ENCODE measurements around the gene HEBP2.
"Not testable (repeated sequence)": the region's sequence is repeated elsewhere in the genome, so short reads cannot be mapped to it uniquely, and the experiment has no call there.

Gene HEBP2, protein sequence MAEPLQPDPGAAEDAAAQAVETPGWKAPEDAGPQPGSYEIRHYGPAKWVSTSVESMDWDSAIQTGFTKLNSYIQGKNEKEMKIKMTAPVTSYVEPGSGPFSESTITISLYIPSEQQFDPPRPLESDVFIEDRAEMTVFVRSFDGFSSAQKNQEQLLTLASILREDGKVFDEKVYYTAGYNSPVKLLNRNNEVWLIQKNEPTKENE

DNA sequence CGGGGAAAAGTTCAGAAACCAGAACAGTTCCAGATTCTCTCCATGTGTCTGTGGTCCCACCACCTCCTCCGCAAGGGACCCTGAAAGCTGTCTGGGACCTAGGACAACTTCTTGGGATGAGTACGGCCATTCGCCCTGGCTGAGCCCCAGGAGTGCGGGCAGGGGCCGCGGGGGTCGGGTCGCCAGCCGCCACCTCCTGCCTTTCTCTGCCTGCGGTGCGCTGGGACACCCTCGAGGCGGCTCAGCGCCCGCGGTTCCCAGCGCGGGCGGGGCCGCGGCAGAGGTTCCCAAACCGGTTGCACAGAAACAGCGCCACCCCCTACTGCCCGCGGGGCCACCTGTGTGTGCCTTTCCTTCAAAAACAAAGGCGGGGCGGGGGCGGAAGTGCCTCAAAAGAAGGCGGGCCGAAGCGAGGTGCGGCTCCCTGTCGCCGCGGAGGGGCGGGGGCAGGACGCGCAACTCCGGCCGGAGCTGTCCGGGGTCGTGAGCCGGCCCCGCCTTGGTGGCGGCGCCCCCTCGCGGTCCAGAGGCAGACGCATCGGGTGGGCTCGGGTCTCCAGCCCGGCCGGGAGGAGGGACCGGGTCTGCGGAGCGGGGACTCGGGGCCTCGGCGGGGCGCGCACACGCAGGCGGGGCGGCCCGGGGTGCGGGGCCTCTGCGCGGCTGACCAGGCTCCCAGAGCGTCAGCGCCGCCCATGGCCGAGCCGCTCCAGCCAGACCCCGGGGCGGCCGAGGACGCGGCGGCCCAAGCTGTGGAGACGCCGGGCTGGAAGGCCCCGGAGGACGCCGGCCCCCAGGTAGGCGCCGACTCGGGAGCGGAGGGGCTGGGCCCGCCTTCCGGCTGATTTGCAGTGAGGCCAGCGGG, at the start of gene HEBP2:
Gene HEBP2 (plus strand): TSS at position 423 of the 865 bp plus-strand sequence. CDS start 273 bp downstream, at position 696.
- peak; percentile 85 for DNase-seq

DNA sequence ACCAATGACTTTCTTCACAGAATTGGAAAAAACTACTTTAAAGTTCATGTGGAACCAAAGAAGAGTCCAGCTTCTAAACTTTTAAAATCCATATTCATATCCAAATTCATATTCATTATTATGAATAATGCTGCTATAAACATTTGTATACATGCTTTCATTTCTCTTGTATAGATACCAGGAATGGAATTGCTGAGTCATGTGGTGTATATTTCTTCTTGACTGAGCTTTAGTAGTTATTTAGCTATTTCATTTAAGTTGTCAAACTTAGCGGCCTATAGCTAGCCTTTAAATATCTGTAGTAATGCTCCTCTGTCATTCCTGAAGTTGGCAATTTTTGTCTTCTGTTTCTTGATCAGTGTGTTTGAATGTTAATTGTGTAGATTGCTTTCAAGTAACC, 46.1 kb upstream of the HEBP2 start:
- no peak for DNase-seq

DNA sequence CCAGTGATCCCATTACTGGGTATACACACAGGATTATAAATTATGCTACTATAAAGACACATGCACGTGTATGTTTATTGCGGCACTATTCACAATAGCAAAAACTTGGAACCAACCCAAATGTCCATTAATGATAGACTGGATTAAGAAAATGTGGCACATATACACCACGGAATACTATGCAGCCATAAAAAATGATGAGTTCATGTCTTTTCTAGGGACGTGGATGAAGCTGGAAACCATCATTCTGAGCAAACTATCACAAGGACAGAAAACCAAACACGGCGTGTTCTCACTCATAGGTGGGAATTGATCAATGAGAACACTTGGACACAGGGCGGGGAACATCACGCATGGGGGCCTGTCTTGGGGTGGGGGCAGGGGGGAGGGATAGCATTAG, 35.3 kb upstream of the HEBP2 start:
- DNase-seq = not testable (repeated sequence)

DNA sequence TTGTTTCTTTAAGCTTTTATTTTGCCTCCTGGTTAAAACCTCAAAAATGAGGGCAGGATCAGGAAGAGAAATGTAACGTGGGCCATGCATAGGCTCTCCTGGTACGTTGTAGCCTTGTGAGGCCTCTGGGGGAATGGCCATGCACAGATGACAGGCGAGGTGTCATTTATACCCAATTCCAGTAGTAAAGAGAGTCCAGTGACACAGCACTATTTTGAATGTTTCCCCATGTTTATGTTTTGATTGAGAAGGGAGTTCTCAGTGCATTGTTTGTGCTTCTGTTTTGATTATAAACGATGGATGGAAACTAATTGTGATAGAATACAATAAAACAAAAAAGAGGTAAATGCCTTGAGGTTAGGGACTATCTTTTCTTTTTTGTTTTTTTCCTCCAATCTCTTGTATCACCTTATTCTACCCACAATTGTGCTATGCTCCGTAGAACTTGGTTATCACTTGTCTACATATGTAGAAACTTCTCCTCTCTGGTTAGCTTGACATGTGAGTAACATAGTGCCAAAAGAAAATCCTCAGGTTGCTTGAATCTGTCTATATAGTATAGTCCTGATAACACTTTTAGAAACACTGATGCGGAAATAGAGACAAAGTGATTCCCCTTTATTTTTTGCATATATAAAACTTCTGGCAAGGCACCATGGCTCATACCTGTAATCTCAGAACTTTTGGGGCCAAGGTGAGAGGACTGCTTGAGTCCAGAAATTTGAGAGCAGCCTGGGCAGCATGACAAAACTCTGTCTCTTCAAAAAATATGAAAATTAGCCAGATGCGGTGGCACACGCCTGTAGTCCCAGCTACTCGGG, 33.2 kb upstream of the HEBP2 start:
- DNase-seq = no peak

DNA sequence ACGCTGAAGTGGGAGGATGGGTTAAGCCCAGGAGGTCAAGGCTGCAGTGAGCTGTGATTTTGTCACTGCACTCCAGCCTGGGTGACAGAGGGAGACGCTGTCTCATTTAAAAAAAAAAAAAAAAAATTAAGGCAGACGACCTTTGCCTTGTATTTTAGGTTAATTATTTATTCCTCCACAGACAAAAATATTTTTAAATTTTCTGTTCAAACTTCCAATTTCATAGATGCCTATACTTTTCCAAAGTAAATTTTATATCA, 32.6 kb upstream of the HEBP2 start:
- DNase-seq = no peak

DNA sequence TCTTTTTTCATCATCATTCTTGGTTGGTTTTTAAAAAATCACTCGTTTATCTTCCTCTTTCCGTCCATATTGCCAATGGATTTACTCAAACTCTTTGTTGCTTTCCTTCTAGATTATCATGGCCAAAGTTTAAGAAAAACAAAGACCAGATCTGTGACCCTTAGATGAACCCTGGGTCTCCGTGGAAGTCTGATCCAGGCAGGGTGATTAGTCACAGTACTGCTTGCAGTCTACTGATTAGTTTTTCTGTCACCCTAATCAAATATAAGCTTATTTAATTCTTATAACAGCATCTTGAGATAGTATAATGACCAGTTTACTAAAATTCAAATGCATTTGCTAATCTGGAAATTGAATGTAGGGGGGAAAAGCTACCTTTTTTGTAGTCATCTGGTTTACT, 32.3 kb upstream of the HEBP2 start:
- DNase-seq = no peak

DNA sequence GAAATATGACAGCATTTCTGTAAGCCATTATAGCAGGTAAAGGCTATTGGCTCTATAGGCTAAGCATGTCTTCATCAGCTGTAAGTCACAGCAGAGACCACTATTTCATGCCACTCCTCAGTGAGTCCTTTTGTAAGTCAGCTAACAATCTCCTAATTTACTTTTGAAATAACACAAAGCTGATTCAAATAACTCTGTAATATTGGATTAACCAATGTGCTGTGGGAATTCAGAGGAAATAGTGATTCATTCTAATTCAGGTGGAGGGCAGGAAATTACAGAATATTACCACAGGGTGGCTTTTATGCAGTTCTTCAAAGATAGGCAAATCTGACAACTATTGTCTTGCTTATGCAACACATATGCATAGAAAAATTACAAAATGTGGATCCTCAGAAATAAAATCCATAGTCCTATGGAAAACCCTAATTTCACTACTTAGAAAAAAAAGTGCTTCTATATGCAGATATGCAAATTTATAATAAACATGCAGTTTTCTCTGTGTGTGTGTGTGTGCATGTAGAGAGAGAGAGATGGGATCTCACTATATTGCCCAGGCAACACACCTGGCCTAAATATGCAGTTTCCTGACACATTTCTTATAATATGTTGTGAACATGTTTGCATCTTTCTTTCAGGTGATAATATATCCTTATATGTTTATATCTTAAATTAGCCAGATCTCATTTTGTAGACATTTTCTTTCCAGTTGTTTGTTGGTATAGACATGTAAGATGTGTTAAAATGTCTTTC, 31.1 kb upstream of the HEBP2 start:
- DNase-seq = no peak

DNA sequence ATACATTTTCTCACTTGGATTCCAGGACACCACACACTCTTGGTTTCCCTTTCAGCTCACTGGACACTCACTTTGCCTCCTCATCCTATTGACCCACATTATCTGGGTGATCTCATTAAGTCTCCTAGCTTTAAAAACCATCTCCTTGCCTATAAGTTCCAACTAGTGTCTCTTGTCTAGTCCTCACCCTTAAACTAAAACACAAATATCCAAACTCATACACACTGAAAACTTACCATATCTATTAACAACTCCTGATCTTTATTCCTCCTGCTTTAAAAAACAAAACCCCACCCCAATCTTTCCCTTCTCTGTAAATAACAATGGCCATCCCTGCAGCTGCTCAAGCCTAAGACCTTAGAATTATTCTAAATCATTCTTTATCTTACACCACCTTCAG, 29.8 kb upstream of the HEBP2 start:
- DNase-seq = no peak

DNA sequence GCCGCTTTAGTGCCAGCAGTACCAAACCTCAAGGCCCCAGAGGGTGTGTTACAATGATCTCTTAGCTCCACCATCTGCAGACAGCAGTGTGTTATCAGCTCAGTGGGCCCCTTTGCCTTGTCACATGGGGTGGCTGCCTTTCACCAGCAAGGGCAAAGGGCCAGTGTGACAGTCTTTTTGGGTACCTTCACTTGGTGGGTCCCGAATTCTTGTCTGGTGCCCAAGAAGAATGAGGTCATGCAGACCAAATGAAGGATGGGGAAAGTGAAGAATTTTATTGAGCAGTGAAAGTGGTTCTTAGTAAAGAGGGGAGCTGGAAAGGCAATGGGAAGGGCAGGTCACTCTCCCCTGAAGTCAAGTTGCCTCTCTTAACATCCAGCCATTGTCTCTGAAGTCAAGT, 29.2 kb upstream of the HEBP2 start:
- DNase-seq = no peak

DNA sequence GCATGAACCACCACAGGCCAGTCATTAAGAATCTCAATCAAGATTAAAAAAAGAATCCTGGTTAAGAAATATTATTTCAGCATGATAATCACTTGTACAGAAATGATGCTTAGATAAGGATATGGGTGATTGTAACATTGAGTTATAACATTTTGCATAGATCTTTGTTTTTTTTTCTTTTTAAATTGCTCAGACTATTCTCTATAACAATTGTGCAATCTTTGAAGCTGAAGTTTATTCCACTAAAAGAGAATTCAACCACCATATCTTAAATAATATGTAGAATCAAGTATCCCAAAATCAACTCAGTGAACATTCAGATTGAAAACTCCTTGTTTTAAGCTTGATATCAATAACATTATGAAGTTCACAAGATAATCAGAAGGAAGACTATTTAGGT, 27.0 kb upstream of the HEBP2 start:
- DNase-seq = no peak

DNA sequence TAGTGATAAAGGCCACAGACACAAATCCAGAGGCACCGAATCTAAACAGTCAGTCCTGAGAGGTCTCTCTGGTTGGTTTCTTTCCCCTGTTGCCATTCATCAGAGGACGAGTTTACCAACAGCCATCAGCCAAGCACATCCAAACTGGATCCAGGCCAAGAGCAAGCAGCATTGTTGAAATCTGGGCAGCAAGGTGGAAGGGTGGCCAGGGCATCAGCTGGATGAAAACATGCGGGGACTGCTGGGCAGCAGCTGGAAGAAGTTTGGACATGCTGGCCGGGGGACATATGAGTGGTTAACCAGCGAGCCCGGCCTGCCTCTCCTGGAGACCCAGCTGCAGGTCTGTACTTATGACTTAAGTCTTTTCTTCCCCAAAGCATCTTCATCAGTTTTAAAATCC, 26.2 kb upstream of the HEBP2 start, which contains the start of gene SMIM28:
Gene SMIM28 (plus strand): TSS at position 62 of the 400 bp plus-strand sequence. CDS start 168 bp downstream, at position 230.
- DNase-seq = peak; percentile 12

DNA sequence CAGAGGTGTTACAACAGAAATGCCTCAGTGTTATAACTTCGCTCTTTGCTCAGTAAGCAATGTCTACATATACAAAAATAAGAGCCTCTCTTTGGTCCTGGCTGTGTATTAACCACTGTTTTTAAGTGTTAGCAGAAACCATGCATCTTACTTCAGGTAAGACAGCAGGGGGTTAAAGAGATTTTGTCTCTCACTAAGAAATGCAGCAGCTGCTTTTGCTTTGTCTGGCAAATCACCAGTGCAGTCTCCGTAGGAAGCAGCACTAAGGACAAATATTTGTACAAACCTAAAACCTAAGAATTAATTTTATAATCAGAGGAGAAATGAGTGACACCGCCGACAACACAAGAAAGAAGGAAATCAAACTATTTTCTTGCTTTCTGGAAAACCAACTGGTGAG, 25.6 kb upstream of the HEBP2 start:
- DNase-seq = no peak

DNA sequence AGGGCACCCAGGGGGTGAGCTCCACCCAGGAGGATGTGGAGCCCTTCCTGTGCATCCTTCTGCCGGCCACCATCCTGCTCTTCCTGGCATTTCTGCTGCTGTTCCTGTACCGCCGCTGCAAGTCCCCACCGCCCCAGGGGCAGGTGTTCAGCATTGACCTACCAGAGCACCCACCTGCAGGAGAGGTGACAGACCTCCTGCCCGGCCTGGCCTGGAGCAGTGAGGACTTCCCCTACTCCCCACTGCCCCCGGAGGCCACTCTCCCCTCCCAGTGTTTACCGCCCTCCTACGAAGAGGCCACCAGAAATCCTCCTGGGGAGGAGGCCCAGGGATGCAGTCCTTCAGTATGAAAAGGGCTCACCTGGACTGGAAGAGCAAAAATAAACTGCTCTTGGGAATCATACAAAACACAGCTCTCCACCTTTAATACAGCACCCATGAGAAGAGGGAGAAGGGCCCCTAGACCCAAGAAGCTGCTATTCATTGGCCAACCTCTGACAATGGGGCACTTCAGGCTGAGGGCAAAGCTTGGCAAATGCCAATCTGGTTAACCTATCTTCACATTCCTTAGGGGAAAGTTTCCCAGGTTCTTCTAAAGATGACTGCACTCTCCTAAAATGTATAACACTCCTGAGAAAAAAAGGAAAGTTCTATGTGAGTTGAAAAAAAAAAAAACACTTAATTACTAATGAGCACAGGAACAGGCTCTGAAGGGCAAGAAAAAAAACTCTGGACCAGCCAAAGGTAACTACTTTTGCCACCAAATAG, 21.3 kb upstream of the HEBP2 start:
- DNase-seq = no peak

DNA sequence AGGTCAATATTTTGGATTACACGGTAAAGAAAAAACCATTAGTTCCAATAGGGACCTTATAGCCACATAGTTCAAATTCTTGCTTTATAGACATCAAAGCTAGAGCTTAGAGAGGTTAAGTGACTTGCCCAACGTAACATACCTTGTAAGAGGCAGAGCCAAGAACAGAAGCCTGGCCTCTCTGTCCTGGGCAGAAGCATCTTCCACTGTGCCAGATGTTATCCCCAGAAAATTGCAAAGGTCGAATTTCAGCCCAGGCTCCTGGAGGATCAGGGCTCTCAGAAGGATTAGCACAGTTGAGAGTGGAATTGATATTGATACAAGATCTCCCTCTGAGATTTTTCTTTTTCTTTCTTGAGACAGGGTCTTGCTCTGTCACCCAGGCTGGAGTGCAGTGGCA, 20.2 kb upstream of the HEBP2 start:
- no peak for DNase-seq

DNA sequence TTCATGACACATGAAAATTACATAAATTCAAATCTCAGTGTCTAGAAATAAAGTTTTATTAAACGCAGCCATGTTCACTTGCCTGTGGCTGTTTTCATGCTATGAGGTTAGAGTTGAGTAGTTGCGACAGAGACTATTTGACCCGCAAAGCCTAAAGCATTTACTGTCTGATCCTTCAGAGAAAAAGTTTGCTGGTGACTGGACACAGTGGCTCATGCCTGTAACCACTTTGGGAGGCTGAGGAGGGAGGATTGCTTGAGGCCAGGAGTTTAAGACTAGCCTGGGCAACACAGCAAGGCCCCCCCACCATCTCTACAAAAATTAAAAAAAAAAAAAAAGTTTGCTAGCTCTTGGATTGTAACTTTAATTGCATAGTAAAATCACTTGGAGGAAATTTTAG, 17.1 kb upstream of the HEBP2 start:
- no peak for DNase-seq

DNA sequence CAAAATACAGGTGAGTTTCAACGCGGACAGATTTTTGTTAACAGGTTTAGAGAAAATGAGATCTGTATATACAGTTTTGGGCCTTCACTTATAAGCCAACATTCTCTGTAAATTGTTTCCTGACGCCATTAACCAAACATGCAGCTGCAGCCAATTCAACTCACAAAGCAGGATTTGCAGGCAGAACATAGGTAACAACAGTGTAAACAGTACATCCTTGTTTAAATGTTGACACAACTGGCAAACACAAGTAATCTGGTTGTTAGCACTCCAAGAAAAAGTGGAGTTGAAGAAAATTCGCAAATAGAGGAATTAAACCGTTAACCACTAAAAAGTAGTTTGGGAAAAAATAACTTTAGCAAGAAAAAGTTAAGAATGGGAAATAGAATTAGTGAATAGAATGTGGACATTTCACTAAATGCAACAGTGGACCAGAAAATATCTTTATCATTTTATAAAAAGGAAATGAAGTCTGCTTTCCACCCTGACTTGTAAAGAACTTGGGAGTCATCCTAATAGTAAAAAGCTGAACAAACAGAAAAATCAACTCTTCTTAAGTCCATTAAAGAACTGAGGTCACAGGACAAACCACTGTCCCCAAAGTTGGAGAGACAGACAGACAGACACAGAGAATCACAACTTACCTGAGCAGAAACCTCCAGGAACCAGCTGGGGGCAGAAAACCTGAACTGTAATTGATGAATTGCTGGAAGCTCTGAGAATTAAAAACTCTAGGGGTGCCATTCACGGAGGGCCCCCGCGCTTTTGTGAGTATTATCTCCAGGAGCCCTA, 16.2 kb upstream of the HEBP2 start:
- DNase-seq = peak; percentile 61

DNA sequence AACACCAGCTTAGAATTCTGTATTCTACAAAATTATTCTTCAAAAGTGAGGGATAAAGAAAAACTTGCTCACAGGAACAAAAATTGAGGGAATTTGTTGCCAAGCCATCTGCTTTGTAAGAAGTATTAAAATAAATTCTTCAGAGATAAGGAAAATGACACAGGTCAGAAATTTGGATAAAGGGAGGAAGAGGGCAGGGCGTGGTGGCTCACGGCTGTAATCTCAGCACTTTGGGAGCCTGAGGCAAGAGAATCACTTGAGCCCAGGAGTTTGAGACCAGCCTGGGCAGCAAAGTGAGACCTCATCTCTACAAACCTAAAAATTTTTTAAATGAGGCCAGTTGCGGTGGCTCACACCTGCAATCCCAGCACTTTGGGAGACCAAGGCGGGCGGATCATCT, 14.5 kb upstream of the HEBP2 start:
- DNase-seq = no peak

DNA sequence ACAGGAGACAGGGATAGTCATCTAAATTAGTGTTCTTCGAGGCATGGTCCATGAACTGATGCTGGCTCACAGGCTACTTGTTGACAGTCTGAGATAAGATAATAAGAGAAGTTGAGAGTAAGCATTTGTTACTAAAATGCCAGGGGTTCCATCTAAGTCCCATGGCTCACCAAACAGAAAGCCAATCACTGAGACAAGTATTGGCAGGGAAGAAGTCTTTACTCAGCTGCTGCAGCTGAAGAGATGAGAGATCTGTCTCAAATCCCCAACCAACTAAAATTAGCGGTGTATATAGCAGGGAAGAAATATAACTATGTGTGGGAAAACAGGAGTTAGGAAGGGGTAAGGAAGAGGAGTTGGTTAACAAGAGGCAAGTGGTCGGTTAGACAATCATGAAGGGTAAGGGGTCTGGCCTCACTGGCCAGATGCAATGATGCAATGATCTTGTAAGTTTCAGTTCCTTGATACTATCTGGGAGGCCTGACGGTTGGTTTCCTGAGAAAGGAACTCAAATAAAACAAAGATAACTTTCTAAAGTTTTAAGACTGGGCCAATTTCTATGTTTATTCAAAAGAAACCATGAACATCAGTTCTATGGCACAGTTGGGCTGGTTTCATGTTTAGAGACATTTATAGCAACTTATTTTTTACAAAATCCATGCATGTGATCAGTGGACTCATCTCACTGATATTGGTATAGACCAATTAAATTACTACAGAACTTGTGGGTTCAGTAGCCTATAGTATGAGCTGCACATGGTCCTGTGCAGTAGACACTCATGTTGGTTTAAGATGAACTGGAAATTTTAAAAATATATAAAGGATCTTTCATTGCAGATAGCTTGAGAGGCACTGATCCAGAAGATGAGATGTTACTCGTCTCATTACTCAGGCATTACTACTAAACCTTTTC, 9.9 kb upstream of the HEBP2 start:
- no peak for DNase-seq

DNA sequence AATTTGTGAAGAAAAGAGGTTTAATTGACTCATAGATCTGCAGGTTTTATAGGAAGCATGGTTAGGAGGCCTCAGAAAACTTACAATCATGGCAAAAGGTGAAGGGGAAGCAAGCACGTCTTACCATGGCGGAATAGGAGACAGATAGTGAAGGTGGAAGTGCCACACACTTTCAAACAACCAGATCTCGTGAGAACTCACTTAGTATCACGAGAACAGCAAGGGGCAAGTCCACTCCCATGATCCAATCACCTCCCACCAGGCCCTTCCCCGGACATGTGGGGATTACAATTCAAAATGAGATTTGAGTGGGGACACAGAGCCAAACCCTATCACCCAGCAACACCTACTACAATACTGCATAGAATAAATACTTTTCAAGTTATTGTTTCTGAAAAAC, 7.3 kb upstream of the HEBP2 start:
- no peak for DNase-seq
